Omental fat pad (tissue), 4 donors: ENCODE measurements around the gene FAM170B. TPM values are rescaled to one million over a fixed set of nuclear protein-coding genes. Genes with fewer than 3 reads are reported as not detected.

Experiments
- ATAC-seq: fragments of 150-250 bp; one replicate; pipeline ENCODE4 v1.9.1; 2016; ENCODE audit warnings: mild to moderate bottlenecking, moderate library complexity; ENCODE audit not compliant: low FRiP score
- DNase-seq: peaks from one replicate; pipeline ENCODE4 v3.0.0-alpha.2; 2019; ENCODE audit warnings: low spot score
- CTCF ChIP-seq, 3 donors: fragments of 450-650 bp; IDR thresholded peaks; one replicate each; pipeline ENCODE4 v1.5.1; 2016 to 2017; ENCODE audit warnings: antibody characterized with exemption in 3 of 3, mild to moderate bottlenecking in 3 of 3, moderate library complexity in 2 of 3
- total RNA-seq, 4 donors: library from RNA; depleted of rRNA; stranded (reverse); fragments of >200 nt; gene quantifications; one replicate each; pipeline ENCODE4 v1.1.0, GENCODE V29; 2016

Gene FAM170B
- total RNA-seq, 4 donors from 2014 or later, result not detected

GRCh38 chr10:49151481-49151880 lies 17.7 kb upstream of the FAM170B start:
- ATAC-seq, result no peak
- no peak for DNase-seq
- TF ChIP-seq CTCF (IDR thresholded peaks at IDR 0.05), result no peak

DNA sequence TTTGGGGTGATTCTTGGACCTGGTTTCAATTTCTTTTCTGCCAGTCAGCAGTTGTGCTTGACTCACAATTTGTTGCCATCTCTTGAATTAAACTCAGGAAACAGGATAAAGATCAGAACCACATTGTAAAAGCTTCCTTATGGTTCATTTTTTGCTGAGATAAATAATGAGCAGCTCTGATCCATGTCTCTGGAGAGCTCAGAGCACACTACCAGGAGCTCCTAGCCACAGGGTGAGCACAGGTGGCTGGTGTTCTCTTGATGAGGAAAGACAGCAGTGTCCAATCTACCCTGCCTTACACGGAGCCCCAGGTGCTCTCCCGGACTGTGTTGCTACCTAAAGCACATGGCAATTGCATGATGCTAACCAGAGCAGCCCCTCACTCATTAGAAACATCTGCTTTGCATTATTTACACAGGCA lies 17.2 kb upstream of the FAM170B start:
- no peak for DNase-seq
- no peak for ATAC-seq
- no peak for TF ChIP-seq CTCF (IDR thresholded peaks at IDR 0.05)

- TF ChIP-seq CTCF (IDR thresholded peaks at IDR 0.05), result no peak
- ATAC-seq (no peak), DNase-seq (no peak)
Measured at GRCh38 chr10:49150426-49150825, 16.6 kb upstream of the FAM170B start.

- TF ChIP-seq CTCF (IDR thresholded peaks at IDR 0.05), result no peak
- DNase-seq, result no peak
- no peak for ATAC-seq
Measured at GRCh38 chr10:49149881-49150280, 16.1 kb upstream of the FAM170B start.

GRCh38 chr10:49144058-49144720 lies 10.4 kb upstream of the FAM170B start:
- TF ChIP-seq CTCF (IDR thresholded peaks at IDR 0.05), result no peak
- ATAC-seq (no peak), DNase-seq (no peak)

DNA sequence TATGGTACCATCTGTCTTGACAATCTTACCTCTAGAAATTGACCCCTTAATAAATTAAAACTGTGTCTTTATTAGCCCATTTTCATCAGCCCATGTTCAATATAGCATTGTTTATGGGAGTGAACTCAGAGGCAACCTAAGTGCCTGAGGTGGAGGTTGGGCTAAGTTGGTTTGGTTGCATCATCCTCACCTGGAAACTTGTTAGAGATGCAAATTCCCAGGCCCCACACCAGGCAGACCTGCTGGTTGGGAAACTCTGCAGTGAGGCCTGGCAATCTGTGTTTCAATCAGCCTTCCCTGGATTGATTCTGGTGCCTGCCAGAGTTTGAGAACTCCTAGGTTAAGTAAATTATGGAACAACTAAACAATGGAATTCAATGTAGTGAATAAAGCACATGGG lies 9.4 kb upstream of the FAM170B start:
- ATAC-seq (no peak), DNase-seq (no peak)
- TF ChIP-seq CTCF (IDR thresholded peaks at IDR 0.05), result no peak

- no peak for DNase-seq
- TF ChIP-seq CTCF (IDR thresholded peaks at IDR 0.05), result no peak
- ATAC-seq, result no peak
Measured at GRCh38 chr10:49141541-49142332, 7.9 kb upstream of the FAM170B start.
